Transverse colon (tissue), 1 donor: ENCODE data around the gene CD52.
"Not testable (repeated sequence)": the region's sequence is repeated elsewhere in the genome, so short reads cannot be mapped to it uniquely, and the experiment has no call there.

ENCODE experiments used
- EP300 ChIP-seq: sonication (generic); formaldehyde crosslinking; IDR thresholded peaks from one replicate; pipeline ENCODE4 v1.6.1; 2017; ENCODE audit warnings: antibody characterized with exemption, low read depth
- POLR2A ChIP-seq: fragments of 450-650 bp; IDR thresholded peaks from one replicate; pipeline ENCODE4 v1.6.1; 2016; ENCODE audit warnings: antibody characterized with exemption, mild to moderate bottlenecking, moderate library complexity

- TF ChIP-seq EP300, POLR2A: not testable (repeated sequence)
These were observed 15.6 kb downstream of the CD52 start for GRCh38 chr1:26333312-26333711.
